ENCODE results near the gene CCDC106. TPM values are rescaled to one million over a fixed set of nuclear protein-coding genes. Genes with fewer than 3 reads are reported as not detected.
A peak's percentile ranks its signal among the peaks of the same experiment; 100 is the strongest.

Gene CCDC106
- total RNA-seq, 1 donor from 2014 or later = 12.2 TPM

DNA sequence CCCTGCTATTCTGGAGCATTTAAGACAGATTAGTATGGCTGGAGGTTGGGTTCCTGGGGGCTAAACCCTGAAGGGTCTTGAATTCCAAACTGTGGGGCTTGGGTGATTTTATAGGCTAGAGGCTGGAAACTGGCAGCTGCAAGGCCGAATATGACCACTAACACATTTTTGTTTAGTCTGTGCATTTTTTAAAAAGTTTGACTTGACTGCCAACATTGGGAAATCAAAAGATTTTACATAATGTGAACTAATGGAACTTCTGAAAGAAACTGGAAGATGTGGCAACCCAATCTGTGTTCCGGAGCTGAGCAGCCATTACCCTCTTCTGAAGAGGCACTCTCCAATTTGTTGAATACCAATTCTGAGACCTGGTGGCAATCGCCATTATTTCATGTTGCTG lies 28.7 kb upstream of the CCDC106 start:
- Histone ChIP-seq H3K4me3 (ENCODE audit: insufficient read depth, low read depth, low read length) (no peak overlapping the region), H2AFZ (ENCODE audit: low read depth, low read length) (no peak overlapping the region), H3K4me2 (ENCODE audit: low read length) (no peak overlapping the region), H4K20me1 (ENCODE audit: insufficient read depth, low read length) (peaks cover 17% of the 10 kb centered on the region), H3K9me3 (ENCODE audit: insufficient read depth, low read depth, low read length) (no peaks in the 10 kb centered on the region), H3K27me3 (ENCODE audit: insufficient read depth, low read length) (no peaks in the 10 kb centered on the region), H3K4me1 (ENCODE audit: insufficient read depth, low read length) (no peaks in the 10 kb centered on the region), H3K9ac (ENCODE audit: low read length) (no peak overlapping the region), H3K27ac (ENCODE audit: low read depth, low read length) (no peak overlapping the region), H3K36me3 (ENCODE audit: insufficient read depth, low read length) (no peaks in the 10 kb centered on the region), H3K79me2 (ENCODE audit: insufficient read depth, low read length) (peaks cover 12% of the 10 kb centered on the region)
- DNase-seq (ENCODE audit: low read depth) = no peak
- H3K27me3 Mint-ChIP-seq (ENCODE audit: low read depth, unreplicated experiment) = no peaks in the 10 kb centered on the region
- no peak for TF ChIP-seq CTCF (IDR thresholded peaks at IDR 0.05; ENCODE audit: insufficient read depth, low read depth, low read length)
- no peak for FAIRE-seq
- H3K9me3 Mint-ChIP-seq (ENCODE audit: unreplicated experiment) = no peaks in the 10 kb centered on the region
- H3K4me3 Mint-ChIP-seq (ENCODE audit: unreplicated experiment) = no peak overlapping the region
- peaks cover 6% of the 10 kb centered on the region for H3K4me1 Mint-ChIP-seq (ENCODE audit: low read depth, unreplicated experiment)
- H3K36me3 Mint-ChIP-seq (ENCODE audit: low read depth, unreplicated experiment) = peaks cover 8% of the 10 kb centered on the region
- peak overlapping the region; percentile 1 for H3K27ac Mint-ChIP-seq (ENCODE audit: unreplicated experiment)

DNA sequence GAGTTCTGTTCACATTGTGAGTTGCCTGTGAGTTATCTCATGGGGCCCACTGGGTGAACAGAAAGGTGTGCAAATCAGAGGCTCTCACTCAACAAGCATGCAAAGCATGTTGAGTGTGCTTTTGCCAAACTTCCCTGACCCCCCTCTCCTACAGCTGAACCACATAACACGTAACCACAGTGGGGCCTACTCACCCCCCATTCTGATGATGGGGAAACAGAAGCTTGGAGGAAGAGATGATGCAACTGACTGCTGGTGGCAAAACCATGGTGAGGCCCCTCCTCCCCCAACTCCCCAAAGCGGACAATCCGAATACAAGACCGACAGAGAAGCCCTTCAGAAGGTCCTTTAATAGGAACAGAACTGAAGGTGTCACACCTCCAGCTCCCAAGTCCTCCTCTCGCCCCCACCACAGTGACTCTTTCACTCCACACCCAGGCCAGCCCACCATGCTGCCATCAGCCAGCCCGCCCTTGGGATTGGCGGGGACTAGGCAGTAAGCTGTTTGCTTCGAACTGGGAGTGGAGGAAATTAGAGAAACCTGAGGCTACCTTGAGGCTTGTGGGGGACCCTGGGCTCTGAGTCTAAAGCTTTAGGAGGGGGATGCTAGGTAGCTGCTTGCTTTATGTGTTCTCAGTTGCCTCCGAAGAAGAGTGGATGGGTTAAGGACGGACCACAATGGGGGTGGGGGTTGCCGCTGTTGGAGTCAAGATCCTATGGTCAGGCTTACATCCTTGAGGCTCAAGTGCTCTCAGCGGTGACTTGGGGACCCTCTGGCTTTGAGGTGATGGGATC lies 27.4 kb upstream of the CCDC106 start:
- Mint-ChIP-seq H3K4me3 (ENCODE audit: unreplicated experiment) (no peak overlapping the region), H3K9me3 (ENCODE audit: unreplicated experiment) (no peaks in the 10 kb centered on the region), H3K4me1 (ENCODE audit: low read depth, unreplicated experiment) (peaks cover 6% of the 10 kb centered on the region), H3K36me3 (ENCODE audit: low read depth, unreplicated experiment) (peaks cover 8% of the 10 kb centered on the region), H3K27ac (ENCODE audit: unreplicated experiment) (peak overlapping the region; percentile 53), H3K27me3 (ENCODE audit: low read depth, unreplicated experiment) (no peaks in the 10 kb centered on the region)
- TF ChIP-seq CTCF (IDR thresholded peaks at IDR 0.05; ENCODE audit: insufficient read depth, low read depth, low read length) (no peak), EZH2 (IDR thresholded peaks at IDR 0.05; ENCODE audit: insufficient read depth, low read length) (no peak)
- Histone ChIP-seq H3K9me3 (ENCODE audit: insufficient read depth, low read depth, low read length) (no peaks in the 10 kb centered on the region), H3K4me1 (ENCODE audit: insufficient read depth, low read length) (no peaks in the 10 kb centered on the region), H3K36me3 (ENCODE audit: insufficient read depth, low read length) (no peaks in the 10 kb centered on the region), H3K27me3 (ENCODE audit: insufficient read depth, low read length) (no peaks in the 10 kb centered on the region), H3K4me2 (ENCODE audit: low read length) (no peak overlapping the region), H3K27ac (ENCODE audit: low read depth, low read length) (no peak overlapping the region), H4K20me1 (ENCODE audit: insufficient read depth, low read length) (peaks cover 17% of the 10 kb centered on the region), H3K79me2 (ENCODE audit: insufficient read depth, low read length) (peaks cover 12% of the 10 kb centered on the region), H3K9ac (ENCODE audit: low read length) (no peak overlapping the region), H2AFZ (ENCODE audit: low read depth, low read length) (no peak overlapping the region), H3K4me3 (ENCODE audit: insufficient read depth, low read depth, low read length) (no peak overlapping the region)
- peak; percentile 34 for FAIRE-seq
- no peak for DNase-seq (ENCODE audit: low read depth)

DNA sequence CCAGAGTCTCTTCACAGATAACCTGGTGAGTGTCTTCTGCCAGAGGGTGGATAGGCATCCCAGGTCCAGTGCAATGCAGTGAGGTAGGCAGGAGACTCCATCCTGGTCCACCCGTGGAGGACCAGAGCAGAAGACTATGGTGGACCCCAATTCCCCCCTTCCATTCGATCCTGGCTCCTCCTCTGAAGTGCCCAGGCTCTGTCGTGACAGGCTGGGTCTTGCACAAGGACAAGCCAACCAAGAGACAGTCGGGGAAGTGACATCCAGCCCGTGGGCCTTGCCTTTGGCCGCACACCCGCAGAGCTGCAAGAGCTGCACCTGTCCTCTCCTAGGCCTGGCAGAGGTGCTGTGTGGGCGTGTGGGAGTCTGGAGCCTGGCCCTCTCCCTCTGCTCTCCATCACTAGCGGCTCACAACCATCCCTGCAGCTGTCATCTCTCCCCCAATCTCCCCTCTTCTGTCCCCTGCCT lies 26.8 kb upstream of the CCDC106 start:
- Histone ChIP-seq H3K9ac (ENCODE audit: low read length) (no peak overlapping the region), H3K9me3 (ENCODE audit: insufficient read depth, low read depth, low read length) (no peaks in the 10 kb centered on the region), H3K36me3 (ENCODE audit: insufficient read depth, low read length) (no peaks in the 10 kb centered on the region), H3K4me2 (ENCODE audit: low read length) (no peak overlapping the region), H3K79me2 (ENCODE audit: insufficient read depth, low read length) (peaks cover 8% of the 10 kb centered on the region), H2AFZ (ENCODE audit: low read depth, low read length) (no peak overlapping the region), H3K4me3 (ENCODE audit: insufficient read depth, low read depth, low read length) (no peak overlapping the region), H3K4me1 (ENCODE audit: insufficient read depth, low read length) (no peaks in the 10 kb centered on the region), H3K27me3 (ENCODE audit: insufficient read depth, low read length) (no peaks in the 10 kb centered on the region), H4K20me1 (ENCODE audit: insufficient read depth, low read length) (peaks cover 17% of the 10 kb centered on the region), H3K27ac (ENCODE audit: low read depth, low read length) (no peak overlapping the region)
- no peaks in the 10 kb centered on the region for H3K27me3 Mint-ChIP-seq (ENCODE audit: low read depth, unreplicated experiment)
- H3K36me3 Mint-ChIP-seq (ENCODE audit: low read depth, unreplicated experiment) = peaks cover 8% of the 10 kb centered on the region
- TF ChIP-seq EZH2 (IDR thresholded peaks at IDR 0.05; ENCODE audit: insufficient read depth, low read length) (no peak), CTCF (IDR thresholded peaks at IDR 0.05; ENCODE audit: insufficient read depth, low read depth, low read length) (no peak)
- no peak overlapping the region for H3K4me3 Mint-ChIP-seq (ENCODE audit: unreplicated experiment)
- no peaks in the 10 kb centered on the region for H3K9me3 Mint-ChIP-seq (ENCODE audit: unreplicated experiment)
- FAIRE-seq (no peak), DNase-seq (ENCODE audit: low read depth) (no peak)
- peaks cover 6% of the 10 kb centered on the region for H3K4me1 Mint-ChIP-seq (ENCODE audit: low read depth, unreplicated experiment)
- no peak overlapping the region for H3K27ac Mint-ChIP-seq (ENCODE audit: unreplicated experiment)
